HG03460 (cell line): ENCODE measurements around the gene ANO3.
"Not testable (repeated sequence)": the region's sequence is repeated elsewhere in the genome, so short reads cannot be mapped to it uniquely, and the experiment has no call there.

Source experiments
- ATAC-seq: cut with Tn5 transposase; IDR thresholded peaks from one replicate; pipeline ENCODE4 v1.9.1; 2021; ENCODE audit not compliant: unreplicated experiment

The ANO3 gene

GRCh38 chr11:26618441-26618840 is 286.5 kb downstream of the ANO3 start:
- no peak for ATAC-seq

GRCh38 chr11:26620282-26621045 is 288.5 kb downstream of the ANO3 start:
- no peak for ATAC-seq

- ATAC-seq = no peak
Observed at GRCh38 chr11:26621132-26621531, 289.2 kb downstream of the ANO3 start.

GRCh38 chr11:26622181-26622580 is 290.3 kb downstream of the ANO3 start:
- no peak for ATAC-seq

- ATAC-seq = no peak
Observed at GRCh38 chr11:26623076-26623659, 291.2 kb downstream of the ANO3 start.

GRCh38 chr11:26626346-26626745 is 294.4 kb downstream of the ANO3 start:
- ATAC-seq = no peak

GRCh38 chr11:26632691-26633159 is 300.8 kb downstream of the ANO3 start:
- ATAC-seq = no peak

- not testable (repeated sequence) for ATAC-seq
Observed at GRCh38 chr11:26643314-26643713, 311.4 kb downstream of the ANO3 start.

- peak; percentile 92 for ATAC-seq
Observed at GRCh38 chr11:26649884-26650283, 318.0 kb downstream of the ANO3 start.

GRCh38 chr11:26651916-26652315 is 320.0 kb downstream of the ANO3 start:
- ATAC-seq = no peak

- ATAC-seq = no peak
Observed at GRCh38 chr11:26655287-26655686, 323.4 kb downstream of the ANO3 start.

- ATAC-seq = no peak
Observed at GRCh38 chr11:26662916-26663315, 331.0 kb downstream of the ANO3 start.

- no peak for ATAC-seq
Observed at GRCh38 chr11:26665036-26665435, 333.1 kb downstream of the ANO3 start.

GRCh38 chr11:26665946-26666345 is 334.0 kb downstream of the ANO3 start:
- no peak for ATAC-seq

- no peak for ATAC-seq
Observed at GRCh38 chr11:26675233-26675928, 343.5 kb downstream of the ANO3 start.

- no peak for ATAC-seq
Observed at GRCh38 chr11:26676641-26677040, 344.7 kb downstream of the ANO3 start.

GRCh38 chr11:26677566-26677965 is 345.6 kb downstream of the ANO3 start:
- no peak for ATAC-seq

GRCh38 chr11:26687351-26687750 is 355.4 kb downstream of the ANO3 start:
- ATAC-seq = no peak

- no peak for ATAC-seq
Observed at GRCh38 chr11:26688701-26689100, 356.8 kb downstream of the ANO3 start.

GRCh38 chr11:26696330-26696729 is 364.4 kb downstream of the ANO3 start:
- ATAC-seq = no peak

GRCh38 chr11:26698224-26698623 is 366.3 kb downstream of the ANO3 start:
- ATAC-seq = no peak
